ENCODE measurements around the gene USP21.

DNA sequence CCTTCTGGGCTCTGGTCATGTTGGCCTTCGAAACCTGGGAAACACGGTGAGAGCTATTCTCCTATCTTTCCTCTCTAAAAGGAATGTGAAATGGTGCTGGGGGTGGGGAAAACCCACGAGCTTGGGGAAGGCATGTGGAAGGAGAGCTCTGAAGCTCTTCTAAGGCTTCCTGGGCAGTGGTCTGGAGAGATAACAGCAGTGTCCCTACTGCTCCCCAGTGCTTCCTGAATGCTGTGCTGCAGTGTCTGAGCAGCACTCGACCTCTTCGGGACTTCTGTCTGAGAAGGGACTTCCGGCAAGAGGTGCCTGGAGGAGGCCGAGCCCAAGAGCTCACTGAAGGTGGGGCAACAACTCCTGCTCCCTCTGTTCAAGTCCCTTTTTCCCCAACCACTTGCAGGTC lies 2.8 kb downstream of the USP21 start:
- TF ChIP-seq, protein P1, sequence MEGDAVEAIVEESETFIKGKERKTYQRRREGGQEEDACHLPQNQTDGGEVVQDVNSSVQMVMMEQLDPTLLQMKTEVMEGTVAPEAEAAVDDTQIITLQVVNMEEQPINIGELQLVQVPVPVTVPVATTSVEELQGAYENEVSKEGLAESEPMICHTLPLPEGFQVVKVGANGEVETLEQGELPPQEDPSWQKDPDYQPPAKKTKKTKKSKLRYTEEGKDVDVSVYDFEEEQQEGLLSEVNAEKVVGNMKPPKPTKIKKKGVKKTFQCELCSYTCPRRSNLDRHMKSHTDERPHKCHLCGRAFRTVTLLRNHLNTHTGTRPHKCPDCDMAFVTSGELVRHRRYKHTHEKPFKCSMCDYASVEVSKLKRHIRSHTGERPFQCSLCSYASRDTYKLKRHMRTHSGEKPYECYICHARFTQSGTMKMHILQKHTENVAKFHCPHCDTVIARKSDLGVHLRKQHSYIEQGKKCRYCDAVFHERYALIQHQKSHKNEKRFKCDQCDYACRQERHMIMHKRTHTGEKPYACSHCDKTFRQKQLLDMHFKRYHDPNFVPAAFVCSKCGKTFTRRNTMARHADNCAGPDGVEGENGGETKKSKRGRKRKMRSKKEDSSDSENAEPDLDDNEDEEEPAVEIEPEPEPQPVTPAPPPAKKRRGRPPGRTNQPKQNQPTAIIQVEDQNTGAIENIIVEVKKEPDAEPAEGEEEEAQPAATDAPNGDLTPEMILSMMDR (IDR thresholded peaks at IDR 0.05): no peak
- TF ChIP-seq POLR2A (IDR thresholded peaks at IDR 0.05): no peak
